ENCODE data around the gene SKAP2. TPM values are rescaled to one million over a fixed set of nuclear protein-coding genes. Genes with fewer than 3 reads are reported as not detected.

Gene SKAP2
- polyA plus RNA-seq, 1 donor from 2014 or later = 3.6 TPM

DNA sequence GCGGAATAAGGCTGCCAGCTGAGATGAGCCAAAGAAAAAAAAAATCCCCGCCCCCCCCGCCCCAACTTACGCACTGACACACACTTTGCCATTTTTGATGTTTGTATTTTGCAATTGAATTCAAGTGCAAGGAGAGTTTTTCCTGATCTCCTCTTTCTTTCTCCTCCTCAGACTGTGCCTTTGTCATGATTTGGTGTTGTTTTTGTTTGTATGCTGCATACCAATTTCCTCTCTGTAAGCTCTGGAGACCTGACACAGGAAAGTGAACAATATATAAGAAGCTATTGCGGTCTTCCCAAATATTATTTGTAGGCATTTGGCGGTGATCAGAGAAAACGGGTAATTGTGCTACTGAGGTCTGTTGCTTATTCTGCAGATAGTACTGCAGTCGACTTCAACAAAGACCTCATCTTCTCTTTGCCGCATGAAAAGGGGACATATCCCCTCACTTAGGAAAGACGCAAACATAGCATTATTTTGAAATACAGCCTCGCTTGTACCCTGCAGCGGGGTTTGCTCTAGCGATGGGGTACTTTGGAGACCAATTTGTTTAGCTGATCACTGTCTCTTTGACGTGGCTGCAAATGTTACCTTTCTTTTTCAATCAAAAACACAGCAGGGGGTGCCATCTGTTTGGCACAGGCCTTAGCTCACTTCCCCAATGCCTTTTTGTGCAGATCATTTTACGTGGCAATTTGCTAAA is 206.6 kb downstream of the SKAP2 start:
- Histone ChIP-seq H3K27ac (ENCODE audit: low read length) (peak overlapping the region; percentile 99), H3K27me3 (ENCODE audit: insufficient read depth, low read depth, low read length) (no peaks in the 10 kb centered on the region), H2AFZ (ENCODE audit: low read depth, low read length) (peak overlapping the region; percentile 16), H3F3A (ENCODE audit: insufficient read depth, low read length, poor library complexity, severe bottlenecking) (peaks cover 10% of the 10 kb centered on the region), H3K36me3 (ENCODE audit: insufficient read depth, low read length) (no peaks in the 10 kb centered on the region), H3K4me3 (ENCODE audit: low read length) (peak overlapping the region; percentile 56), H3K4me2 (ENCODE audit: low read length) (peak overlapping the region; percentile 83), H3K9ac (ENCODE audit: low read length) (peak overlapping the region; percentile 81), H4K20me1 (ENCODE audit: insufficient read depth) (no peaks in the 10 kb centered on the region), H3K79me2 (replicated peaks; ENCODE audit: insufficient read depth, low read length) (no peaks in the 10 kb centered on the region), H3K9me2 (ENCODE audit: insufficient read depth, low read length) (no peaks in the 10 kb centered on the region), H3K9me3 (ENCODE audit: low read length) (no peaks in the 10 kb centered on the region)
- no peak for TF ChIP-seq RAD21 (conservative IDR thresholded peaks at IDR 0.05)
- TF ChIP-seq, protein P1, sequence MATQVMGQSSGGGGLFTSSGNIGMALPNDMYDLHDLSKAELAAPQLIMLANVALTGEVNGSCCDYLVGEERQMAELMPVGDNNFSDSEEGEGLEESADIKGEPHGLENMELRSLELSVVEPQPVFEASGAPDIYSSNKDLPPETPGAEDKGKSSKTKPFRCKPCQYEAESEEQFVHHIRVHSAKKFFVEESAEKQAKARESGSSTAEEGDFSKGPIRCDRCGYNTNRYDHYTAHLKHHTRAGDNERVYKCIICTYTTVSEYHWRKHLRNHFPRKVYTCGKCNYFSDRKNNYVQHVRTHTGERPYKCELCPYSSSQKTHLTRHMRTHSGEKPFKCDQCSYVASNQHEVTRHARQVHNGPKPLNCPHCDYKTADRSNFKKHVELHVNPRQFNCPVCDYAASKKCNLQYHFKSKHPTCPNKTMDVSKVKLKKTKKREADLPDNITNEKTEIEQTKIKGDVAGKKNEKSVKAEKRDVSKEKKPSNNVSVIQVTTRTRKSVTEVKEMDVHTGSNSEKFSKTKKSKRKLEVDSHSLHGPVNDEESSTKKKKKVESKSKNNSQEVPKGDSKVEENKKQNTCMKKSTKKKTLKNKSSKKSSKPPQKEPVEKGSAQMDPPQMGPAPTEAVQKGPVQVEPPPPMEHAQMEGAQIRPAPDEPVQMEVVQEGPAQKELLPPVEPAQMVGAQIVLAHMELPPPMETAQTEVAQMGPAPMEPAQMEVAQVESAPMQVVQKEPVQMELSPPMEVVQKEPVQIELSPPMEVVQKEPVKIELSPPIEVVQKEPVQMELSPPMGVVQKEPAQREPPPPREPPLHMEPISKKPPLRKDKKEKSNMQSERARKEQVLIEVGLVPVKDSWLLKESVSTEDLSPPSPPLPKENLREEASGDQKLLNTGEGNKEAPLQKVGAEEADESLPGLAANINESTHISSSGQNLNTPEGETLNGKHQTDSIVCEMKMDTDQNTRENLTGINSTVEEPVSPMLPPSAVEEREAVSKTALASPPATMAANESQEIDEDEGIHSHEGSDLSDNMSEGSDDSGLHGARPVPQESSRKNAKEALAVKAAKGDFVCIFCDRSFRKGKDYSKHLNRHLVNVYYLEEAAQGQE (IDR thresholded peaks at IDR 0.05; ENCODE audit: borderline replicate concordance) = no peak
- TF ChIP-seq POLR2AphosphoS5 (IDR thresholded peaks at IDR 0.05) = peak; percentile 67
- TF ChIP-seq EZH2 (IDR thresholded peaks at IDR 0.05; ENCODE audit: borderline replicate concordance, insufficient read depth, low read length, poor library complexity, severe bottlenecking) = no peak
- TF ChIP-seq, protein P2, sequence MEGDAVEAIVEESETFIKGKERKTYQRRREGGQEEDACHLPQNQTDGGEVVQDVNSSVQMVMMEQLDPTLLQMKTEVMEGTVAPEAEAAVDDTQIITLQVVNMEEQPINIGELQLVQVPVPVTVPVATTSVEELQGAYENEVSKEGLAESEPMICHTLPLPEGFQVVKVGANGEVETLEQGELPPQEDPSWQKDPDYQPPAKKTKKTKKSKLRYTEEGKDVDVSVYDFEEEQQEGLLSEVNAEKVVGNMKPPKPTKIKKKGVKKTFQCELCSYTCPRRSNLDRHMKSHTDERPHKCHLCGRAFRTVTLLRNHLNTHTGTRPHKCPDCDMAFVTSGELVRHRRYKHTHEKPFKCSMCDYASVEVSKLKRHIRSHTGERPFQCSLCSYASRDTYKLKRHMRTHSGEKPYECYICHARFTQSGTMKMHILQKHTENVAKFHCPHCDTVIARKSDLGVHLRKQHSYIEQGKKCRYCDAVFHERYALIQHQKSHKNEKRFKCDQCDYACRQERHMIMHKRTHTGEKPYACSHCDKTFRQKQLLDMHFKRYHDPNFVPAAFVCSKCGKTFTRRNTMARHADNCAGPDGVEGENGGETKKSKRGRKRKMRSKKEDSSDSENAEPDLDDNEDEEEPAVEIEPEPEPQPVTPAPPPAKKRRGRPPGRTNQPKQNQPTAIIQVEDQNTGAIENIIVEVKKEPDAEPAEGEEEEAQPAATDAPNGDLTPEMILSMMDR (IDR thresholded peaks at IDR 0.05; ENCODE audit: poor library complexity, severe bottlenecking) = no peak
- TF ChIP-seq MXI1 (conservative IDR thresholded peaks at IDR 0.05; ENCODE audit: poor library complexity, severe bottlenecking) = no peak
- peak; percentile 60 for TF ChIP-seq EP300 (conservative IDR thresholded peaks at IDR 0.05; ENCODE audit: poor library complexity, severe bottlenecking)
- TF ChIP-seq SMC3 (conservative IDR thresholded peaks at IDR 0.05; ENCODE audit: poor library complexity) = peak; percentile 12
- TF ChIP-seq TAF1 (IDR thresholded peaks at IDR 0.05; ENCODE audit: low read depth) = no peak

DNA sequence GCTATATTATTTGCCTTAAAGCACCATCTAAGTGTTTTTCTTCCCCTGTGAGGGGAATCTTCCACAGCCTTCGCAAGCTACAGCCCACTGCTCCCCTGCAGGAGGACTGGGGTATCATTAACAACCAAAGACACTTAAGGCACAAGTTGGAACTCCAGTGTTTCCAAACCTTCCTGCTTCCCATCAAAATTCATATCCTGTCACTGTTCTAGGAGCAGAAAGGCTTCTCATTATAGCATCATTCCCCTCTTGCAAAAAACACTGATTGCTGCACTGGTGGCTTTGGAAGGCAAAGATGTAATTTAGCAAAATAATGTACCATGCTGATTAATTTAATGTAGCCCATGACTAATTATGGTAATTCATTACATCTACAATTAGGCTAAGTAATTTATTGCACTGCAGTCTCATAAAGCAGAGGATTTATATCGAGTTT is 207.2 kb downstream of the SKAP2 start:
- no peaks in the 10 kb centered on the region for H4K20me1 ChIP-seq (ENCODE audit: insufficient read depth)
- peak overlapping the region; percentile 81 for H3K9ac ChIP-seq (ENCODE audit: low read length)
- peak overlapping the region; percentile 16 for H2AFZ ChIP-seq (ENCODE audit: low read depth, low read length)
- H3F3A ChIP-seq (ENCODE audit: insufficient read depth, low read length, poor library complexity, severe bottlenecking) = peaks cover 10% of the 10 kb centered on the region
- H3K79me2 ChIP-seq (replicated peaks; ENCODE audit: insufficient read depth, low read length) = no peaks in the 10 kb centered on the region
- H3K9me3 ChIP-seq (ENCODE audit: low read length) = no peaks in the 10 kb centered on the region
- no peaks in the 10 kb centered on the region for H3K27me3 ChIP-seq (ENCODE audit: insufficient read depth, low read depth, low read length)
- H3K9me2 ChIP-seq (ENCODE audit: insufficient read depth, low read length) = no peaks in the 10 kb centered on the region
- peak overlapping the region; percentile 56 for H3K4me3 ChIP-seq (ENCODE audit: low read length)
- H3K27ac ChIP-seq (ENCODE audit: low read length) = peak overlapping the region; percentile 99
- H3K4me2 ChIP-seq (ENCODE audit: low read length) = peak overlapping the region; percentile 75
- H3K36me3 ChIP-seq (ENCODE audit: insufficient read depth, low read length) = no peaks in the 10 kb centered on the region
- TF ChIP-seq EZH2 (IDR thresholded peaks at IDR 0.05; ENCODE audit: borderline replicate concordance, insufficient read depth, low read length, poor library complexity, severe bottlenecking) = no peak
- TF ChIP-seq EP300 (conservative IDR thresholded peaks at IDR 0.05; ENCODE audit: poor library complexity, severe bottlenecking) = peak; percentile 50
- no peak for TF ChIP-seq TAF1 (IDR thresholded peaks at IDR 0.05; ENCODE audit: low read depth)
- TF ChIP-seq, protein P1 (IDR thresholded peaks at IDR 0.05; ENCODE audit: borderline replicate concordance) = peak; percentile 59
- no peak for TF ChIP-seq MXI1 (conservative IDR thresholded peaks at IDR 0.05; ENCODE audit: poor library complexity, severe bottlenecking)
- TF ChIP-seq SMC3 (conservative IDR thresholded peaks at IDR 0.05; ENCODE audit: poor library complexity) = peak; percentile 67
- TF ChIP-seq, protein P2 (IDR thresholded peaks at IDR 0.05; ENCODE audit: poor library complexity, severe bottlenecking) = peak; percentile 74
- TF ChIP-seq POLR2AphosphoS5 (IDR thresholded peaks at IDR 0.05) = no peak
- TF ChIP-seq RAD21 (conservative IDR thresholded peaks at IDR 0.05) = peak; percentile 76
